ENCODE measurements around the gene PTK7.
"Not testable (repeated sequence)": the region's sequence is repeated elsewhere in the genome, so short reads cannot be mapped to it uniquely, and the experiment has no call there.

Gene PTK7

DNA sequence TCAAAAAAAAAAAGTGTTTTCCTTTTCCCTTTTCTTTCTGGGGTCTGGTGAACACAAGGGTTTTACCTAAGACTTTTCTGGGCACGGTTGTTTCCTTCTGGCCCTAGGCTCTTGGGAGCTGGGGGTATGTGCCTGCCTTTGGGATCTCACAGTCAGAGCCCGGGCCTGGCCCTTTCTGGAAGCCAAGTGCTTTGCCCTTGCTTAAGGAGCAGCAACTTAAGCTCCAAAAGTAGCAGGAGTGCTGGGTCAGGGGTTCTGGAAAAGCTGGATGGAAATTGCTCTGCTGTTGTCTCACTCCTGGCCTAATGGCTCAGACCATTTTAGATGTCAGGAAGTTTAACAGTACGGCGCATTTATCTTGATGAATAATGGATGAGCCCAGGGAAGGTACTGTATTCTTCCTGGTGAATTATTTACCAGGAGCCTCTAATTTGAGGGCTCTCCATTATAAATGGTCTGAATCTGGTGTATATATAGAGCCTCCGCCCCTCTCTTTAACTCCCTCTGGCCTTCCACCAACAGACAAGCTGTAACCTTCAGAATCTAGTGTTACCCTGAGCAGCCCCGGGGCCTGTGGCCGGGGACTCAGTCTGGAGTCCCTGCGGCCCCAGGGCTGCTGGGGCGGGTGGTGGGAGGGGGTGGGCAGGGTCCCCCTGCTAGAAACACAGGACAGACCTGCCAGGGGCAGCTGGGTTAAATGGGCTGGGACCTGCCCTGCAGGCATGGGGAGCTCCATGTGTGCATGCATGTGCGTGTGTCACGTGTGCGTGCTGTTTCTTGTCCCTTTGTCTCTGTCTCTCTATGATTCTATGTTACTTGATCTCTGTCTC, 37.5 kb downstream of the PTK7 start:
- no peak overlapping the region for H2AFZ ChIP-seq (ENCODE audit: low read length)
- no peaks in the 10 kb centered on the region for H3K9me2 ChIP-seq (replicated peaks; ENCODE audit: low read depth, low read length)
- H3K79me2 ChIP-seq (ENCODE audit: insufficient read depth, low read length) = peaks cover 40% of the 10 kb centered on the region
- TF ChIP-seq, protein P1, sequence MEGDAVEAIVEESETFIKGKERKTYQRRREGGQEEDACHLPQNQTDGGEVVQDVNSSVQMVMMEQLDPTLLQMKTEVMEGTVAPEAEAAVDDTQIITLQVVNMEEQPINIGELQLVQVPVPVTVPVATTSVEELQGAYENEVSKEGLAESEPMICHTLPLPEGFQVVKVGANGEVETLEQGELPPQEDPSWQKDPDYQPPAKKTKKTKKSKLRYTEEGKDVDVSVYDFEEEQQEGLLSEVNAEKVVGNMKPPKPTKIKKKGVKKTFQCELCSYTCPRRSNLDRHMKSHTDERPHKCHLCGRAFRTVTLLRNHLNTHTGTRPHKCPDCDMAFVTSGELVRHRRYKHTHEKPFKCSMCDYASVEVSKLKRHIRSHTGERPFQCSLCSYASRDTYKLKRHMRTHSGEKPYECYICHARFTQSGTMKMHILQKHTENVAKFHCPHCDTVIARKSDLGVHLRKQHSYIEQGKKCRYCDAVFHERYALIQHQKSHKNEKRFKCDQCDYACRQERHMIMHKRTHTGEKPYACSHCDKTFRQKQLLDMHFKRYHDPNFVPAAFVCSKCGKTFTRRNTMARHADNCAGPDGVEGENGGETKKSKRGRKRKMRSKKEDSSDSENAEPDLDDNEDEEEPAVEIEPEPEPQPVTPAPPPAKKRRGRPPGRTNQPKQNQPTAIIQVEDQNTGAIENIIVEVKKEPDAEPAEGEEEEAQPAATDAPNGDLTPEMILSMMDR (conservative IDR thresholded peaks at IDR 0.05; ENCODE audit: low read length) = no peak
- no peak for TF ChIP-seq EZH2phosphoT487 (IDR thresholded peaks at IDR 0.05; ENCODE audit: borderline replicate concordance)
- peaks cover 3% of the 10 kb centered on the region for H4K20me1 ChIP-seq (ENCODE audit: insufficient read depth, low read length, poor library complexity, severe bottlenecking)
- H3K9me3 ChIP-seq (ENCODE audit: insufficient read depth, low read depth, low read length) = no peaks in the 10 kb centered on the region
- H3K27me3 ChIP-seq (ENCODE audit: insufficient read depth, low read length, poor library complexity, severe bottlenecking) = no peaks in the 10 kb centered on the region
- H3K4me2 ChIP-seq (ENCODE audit: low read depth, low read length, poor library complexity, severe bottlenecking) = no peak overlapping the region
- H3F3A ChIP-seq (ENCODE audit: low read depth) = no peaks in the 10 kb centered on the region
- peaks cover 5% of the 10 kb centered on the region for H3K4me1 ChIP-seq (ENCODE audit: insufficient read depth, low read length, poor library complexity, severe bottlenecking)
- no peak overlapping the region for H3K9ac ChIP-seq (ENCODE audit: low read depth, low read length, poor library complexity, severe bottlenecking)
- no peaks in the 10 kb centered on the region for H3K36me3 ChIP-seq (ENCODE audit: insufficient read depth, low read length)
- H3K4me3 ChIP-seq (ENCODE audit: low read length, poor library complexity, severe bottlenecking) = no peak overlapping the region

DNA sequence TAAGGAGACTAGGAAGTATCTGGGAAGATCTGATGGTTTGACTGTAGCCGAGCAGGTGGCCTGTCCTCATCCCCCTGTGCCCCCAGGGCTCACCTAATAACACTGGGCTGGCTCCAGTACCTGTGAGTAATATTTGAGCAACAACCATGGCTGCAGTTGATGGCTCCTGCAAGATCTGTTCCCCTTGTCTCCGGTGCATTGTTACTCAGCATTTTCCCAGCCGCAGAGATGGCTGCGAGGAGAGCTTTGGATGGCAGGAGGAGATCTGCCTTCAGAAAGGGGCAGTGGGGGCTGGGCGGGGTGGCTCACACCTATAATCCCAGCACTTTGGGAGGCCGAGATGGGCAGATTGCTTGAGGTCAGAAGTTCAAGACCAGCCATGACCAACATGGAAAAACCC, 39.3 kb downstream of the PTK7 start:
- no peak overlapping the region for H3K4me2 ChIP-seq (ENCODE audit: low read depth, low read length, poor library complexity, severe bottlenecking)
- H3K4me3 ChIP-seq (ENCODE audit: low read length, poor library complexity, severe bottlenecking) = no peak overlapping the region
- H3K9me2 ChIP-seq (replicated peaks; ENCODE audit: low read depth, low read length) = no peaks in the 10 kb centered on the region
- peaks cover 47% of the 10 kb centered on the region for H3K79me2 ChIP-seq (ENCODE audit: insufficient read depth, low read length)
- no peak overlapping the region for H2AFZ ChIP-seq (ENCODE audit: low read length)
- peaks cover 5% of the 10 kb centered on the region for H3K4me1 ChIP-seq (ENCODE audit: insufficient read depth, low read length, poor library complexity, severe bottlenecking)
- H3K27me3 ChIP-seq (ENCODE audit: insufficient read depth, low read length, poor library complexity, severe bottlenecking) = no peaks in the 10 kb centered on the region
- H3F3A ChIP-seq (ENCODE audit: low read depth) = no peaks in the 10 kb centered on the region
- no peaks in the 10 kb centered on the region for H3K9me3 ChIP-seq (ENCODE audit: insufficient read depth, low read depth, low read length)
- H3K9ac ChIP-seq (ENCODE audit: low read depth, low read length, poor library complexity, severe bottlenecking) = no peak overlapping the region
- H3K36me3 ChIP-seq (ENCODE audit: insufficient read depth, low read length) = no peaks in the 10 kb centered on the region
- H4K20me1 ChIP-seq (ENCODE audit: insufficient read depth, low read length, poor library complexity, severe bottlenecking) = peaks cover 3% of the 10 kb centered on the region
- no peak for TF ChIP-seq EZH2phosphoT487 (IDR thresholded peaks at IDR 0.05; ENCODE audit: borderline replicate concordance)
- TF ChIP-seq, protein P1 (conservative IDR thresholded peaks at IDR 0.05; ENCODE audit: low read length) = no peak

DNA sequence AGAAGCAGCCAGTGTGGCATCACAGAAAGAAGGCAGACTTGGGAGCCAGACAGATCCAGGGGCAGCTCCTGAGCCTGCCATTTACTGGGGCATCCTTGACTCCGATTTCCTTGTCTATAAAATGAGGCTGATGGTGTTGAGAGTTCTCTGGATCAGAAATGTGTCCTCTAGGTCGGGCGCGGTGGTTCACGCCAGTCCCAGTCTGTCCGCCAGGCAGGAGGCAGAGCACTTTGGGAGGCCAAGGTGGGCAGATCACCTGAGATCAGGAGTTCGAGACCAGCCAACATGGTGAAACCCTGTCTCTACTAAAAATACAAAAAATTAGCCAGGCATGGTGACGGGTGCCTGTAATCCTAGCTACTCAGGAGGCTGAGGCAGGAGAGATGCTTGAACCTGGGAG, 41.4 kb downstream of the PTK7 start:
- not testable (repeated sequence) for H3K36me3 ChIP-seq (ENCODE audit: insufficient read depth, low read length); H3K4me2 ChIP-seq (ENCODE audit: low read depth, low read length, poor library complexity, severe bottlenecking); H3K9ac ChIP-seq (ENCODE audit: low read depth, low read length, poor library complexity, severe bottlenecking); H3K4me3 ChIP-seq (ENCODE audit: low read length, poor library complexity, severe bottlenecking); H3K4me1 ChIP-seq (ENCODE audit: insufficient read depth, low read length, poor library complexity, severe bottlenecking); H3K27me3 ChIP-seq (ENCODE audit: insufficient read depth, low read length, poor library complexity, severe bottlenecking); H3K9me3 ChIP-seq (ENCODE audit: insufficient read depth, low read depth, low read length); H4K20me1 ChIP-seq (ENCODE audit: insufficient read depth, low read length, poor library complexity, severe bottlenecking); H3K9me2 ChIP-seq (replicated peaks; ENCODE audit: low read depth, low read length); H2AFZ ChIP-seq (ENCODE audit: low read length); H3F3A ChIP-seq (ENCODE audit: low read depth)
- peaks cover 44% of the 10 kb centered on the region for H3K79me2 ChIP-seq (ENCODE audit: insufficient read depth, low read length)

DNA sequence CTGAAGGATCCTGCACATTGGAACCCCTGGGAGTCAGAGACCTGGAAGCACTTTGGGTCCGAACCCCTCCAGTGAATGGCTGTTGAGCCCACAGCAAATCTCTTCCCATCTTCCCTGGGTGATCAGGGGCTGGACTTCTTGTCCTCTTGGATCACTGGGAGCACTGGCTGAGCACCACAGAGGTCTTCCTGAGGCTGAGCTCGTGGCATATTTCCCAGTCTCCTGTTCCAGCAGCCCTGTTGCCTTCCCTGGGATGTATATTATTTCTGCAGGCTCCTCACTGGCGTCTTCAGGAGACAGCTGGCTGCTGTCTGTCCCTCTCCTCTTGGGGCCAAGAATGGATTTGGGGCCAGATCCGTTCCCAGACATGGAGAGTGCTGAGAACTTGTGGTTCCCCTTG, 43.4 kb downstream of the PTK7 start:
- Histone ChIP-seq H3K9me3 (ENCODE audit: insufficient read depth, low read depth, low read length) (no peaks in the 10 kb centered on the region), H4K20me1 (ENCODE audit: insufficient read depth, low read length, poor library complexity, severe bottlenecking) (peaks cover 6% of the 10 kb centered on the region), H3K4me1 (ENCODE audit: insufficient read depth, low read length, poor library complexity, severe bottlenecking) (no peaks in the 10 kb centered on the region), H3K9me2 (replicated peaks; ENCODE audit: low read depth, low read length) (no peaks in the 10 kb centered on the region), H2AFZ (ENCODE audit: low read length) (no peak overlapping the region), H3K36me3 (ENCODE audit: insufficient read depth, low read length) (no peaks in the 10 kb centered on the region), H3K4me3 (ENCODE audit: low read length, poor library complexity, severe bottlenecking) (no peak overlapping the region), H3F3A (ENCODE audit: low read depth) (no peaks in the 10 kb centered on the region), H3K79me2 (ENCODE audit: insufficient read depth, low read length) (peaks cover 41% of the 10 kb centered on the region; the same call in 1 of the 2 replicates), H3K9ac (ENCODE audit: low read depth, low read length, poor library complexity, severe bottlenecking) (no peak overlapping the region), H3K4me2 (ENCODE audit: low read depth, low read length, poor library complexity, severe bottlenecking) (no peak overlapping the region), H3K27me3 (ENCODE audit: insufficient read depth, low read length, poor library complexity, severe bottlenecking) (no peaks in the 10 kb centered on the region)
- no peak for TF ChIP-seq EZH2phosphoT487 (IDR thresholded peaks at IDR 0.05; ENCODE audit: borderline replicate concordance)
- TF ChIP-seq, protein P1 (conservative IDR thresholded peaks at IDR 0.05; ENCODE audit: low read length) = no peak
